PC-3 (cell line): ENCODE measurements around the gene LSM3.

Experiments
- CTCF ChIP-seq: fragments of 300-600 bp; sonication (generic); conservative IDR thresholded peaks from 2 replicates; pipeline ENCODE4 v1.5.1; 2017; ENCODE audit warnings: antibody characterized with exemption, low read depth, mild to moderate bottlenecking, low read length
- EZH2 ChIP-seq: fragments of 300-600 bp; sonication (generic); IDR thresholded peaks from one replicate; pipeline ENCODE4 v1.6.1; 2017; ENCODE audit warnings: antibody characterized with exemption, mild to moderate bottlenecking, low read length; ENCODE audit not compliant: unreplicated experiment

- TF ChIP-seq CTCF (no peak), EZH2 (no peak)
Measured at GRCh38 chr3:14208977-14209394, 30.4 kb downstream of the LSM3 start.
